Neural progenitor cell (in vitro differentiated cells): Measurements from ENCODE around the gene RFXAP.

ENCODE experiments used
- CTCF ChIP-seq: fragments of 200-600 bp; sonication (generic); IDR thresholded peaks from 2 replicates; pipeline ENCODE4 v1.5.1; 2017; ENCODE audit warnings: antibody characterized with exemption, mild to moderate bottlenecking
- EZH2 ChIP-seq: fragments of 200-600 bp; sonication (generic); IDR thresholded peaks from 2 replicates; pipeline ENCODE4 v1.6.1; 2017; ENCODE audit warnings: antibody characterized with exemption, mild to moderate bottlenecking, moderate library complexity
- EZH2phosphoT487 ChIP-seq: fragments of 200-600 bp; sonication (generic); IDR thresholded peaks from 2 replicates; pipeline ENCODE4 v1.6.1; 2017; ENCODE audit warnings: antibody characterized with exemption

DNA sequence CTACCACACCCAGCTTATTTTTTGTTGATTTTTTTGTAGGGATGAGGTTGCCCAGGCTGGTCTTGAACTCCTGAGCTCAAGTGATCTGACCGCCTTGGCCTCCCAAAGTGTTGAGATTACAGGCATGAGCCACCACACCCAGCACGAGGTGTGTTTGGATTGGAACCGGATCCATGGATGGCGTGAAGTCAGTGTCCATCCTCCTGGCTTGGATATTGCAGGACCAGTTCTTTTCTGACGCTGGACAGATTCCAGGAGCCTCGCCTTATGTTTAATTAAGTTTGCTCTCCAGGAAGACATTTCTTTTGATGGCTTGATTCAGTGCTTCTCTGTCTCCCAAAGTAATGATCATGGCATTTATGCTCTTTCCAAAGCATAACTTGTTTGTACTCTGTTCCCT, 14.4 kb upstream of the RFXAP start:
- TF ChIP-seq CTCF (no peak), EZH2 (no peak), EZH2phosphoT487 (no peak)
